Astrocyte (in vitro differentiated cells and primary cell): ENCODE results near the gene WDR35. TPM values are rescaled to one million over a fixed set of nuclear protein-coding genes. Genes with fewer than 3 reads are reported as not detected.

Source experiments
- DNase-seq: peaks from one replicate; pipeline ENCODE4 v3.0.0-alpha.2; 2010; ENCODE audit warnings: low read depth
- FAIRE-seq: peaks from 2 replicates; lab custom pipeline; 2011; peaks lifted over from hg19 to GRCh38; lab: Jason Lieb, UNC
- H2AFZ ChIP-seq: 2 replicates; pipeline ENCODE4 v1.6.0; 2012; ENCODE audit warnings: low read depth, low read length, inconsistent platforms
- H3K27ac ChIP-seq: 2 replicates; pipeline ENCODE4 v1.5.1; 2011; ENCODE audit warnings: low read depth, low read length, inconsistent platforms
- H3K27me3 ChIP-seq: 2 replicates; pipeline ENCODE4 v1.6.0; 2011; ENCODE audit warnings: low read length, inconsistent platforms; ENCODE audit not compliant: insufficient read depth
- H3K36me3 ChIP-seq: 2 replicates; pipeline ENCODE4 v1.5.1; 2011; ENCODE audit warnings: low read length, inconsistent platforms; ENCODE audit not compliant: insufficient read depth
- H3K4me1 ChIP-seq: 2 replicates; pipeline ENCODE4 v1.5.1; 2011; ENCODE audit warnings: low read length, inconsistent platforms; ENCODE audit not compliant: insufficient read depth
- H3K4me2 ChIP-seq: 2 replicates; pipeline ENCODE4 v1.6.0; 2012; ENCODE audit warnings: low read length, inconsistent platforms
- H3K4me3 ChIP-seq: 2 replicates; pipeline ENCODE4 v1.5.1; 2011; ENCODE audit warnings: low read depth, mild to moderate bottlenecking, low read length, inconsistent platforms; ENCODE audit not compliant: insufficient read depth
- H3K79me2 ChIP-seq: 2 replicates; pipeline ENCODE4 v1.6.0; 2012; ENCODE audit warnings: mild to moderate bottlenecking, low read length, inconsistent platforms; ENCODE audit not compliant: insufficient read depth
- H3K9ac ChIP-seq: 2 replicates; pipeline ENCODE4 v1.6.0; 2012; ENCODE audit warnings: mild to moderate bottlenecking, low read length, inconsistent platforms
- H3K9me3 ChIP-seq: 2 replicates; pipeline ENCODE4 v1.5.1; 2012; ENCODE audit warnings: low read depth, mild to moderate bottlenecking, low read length, inconsistent platforms; ENCODE audit not compliant: insufficient read depth
- H4K20me1 ChIP-seq: 2 replicates; pipeline ENCODE4 v1.6.0; 2012; ENCODE audit warnings: low read length, inconsistent platforms; ENCODE audit not compliant: insufficient read depth
- H3K27ac Mint-ChIP-seq: one replicate; pipeline ENCODE4 v1.8.0; 2021; ENCODE audit warnings: mild to moderate bottlenecking, mixed read lengths; ENCODE audit not compliant: unreplicated experiment
- H3K27me3 Mint-ChIP-seq: one replicate; pipeline ENCODE4 v1.8.0; 2021; ENCODE audit warnings: low read depth, mixed read lengths; ENCODE audit not compliant: unreplicated experiment
- H3K36me3 Mint-ChIP-seq: one replicate; pipeline ENCODE4 v1.8.0; 2021; ENCODE audit warnings: low read depth, mixed read lengths; ENCODE audit not compliant: unreplicated experiment
- H3K4me1 Mint-ChIP-seq: one replicate; pipeline ENCODE4 v1.8.0; 2021; ENCODE audit warnings: low read depth, mixed read lengths; ENCODE audit not compliant: unreplicated experiment
- H3K4me3 Mint-ChIP-seq: one replicate; pipeline ENCODE4 v1.8.0; 2021; ENCODE audit warnings: mild to moderate bottlenecking, moderate library complexity, mixed read lengths; ENCODE audit not compliant: unreplicated experiment
- H3K9me3 Mint-ChIP-seq: one replicate; pipeline ENCODE4 v1.8.0; 2021; ENCODE audit warnings: mild to moderate bottlenecking, mixed read lengths; ENCODE audit not compliant: unreplicated experiment
- EZH2 ChIP-seq: IDR thresholded peaks from 2 replicates; pipeline ENCODE4 v1.6.1; 2012; ENCODE audit warnings: mild to moderate bottlenecking, low read length, inconsistent platforms; ENCODE audit not compliant: insufficient read depth
- total RNA-seq: library from RNA; stranded (reverse); gene quantifications from 2 replicates; pipeline ENCODE4 v1.2.1, GENCODE V29; 2021
- TF ChIP-seq, protein P1 (sequence below): IDR thresholded peaks from 2 replicates; pipeline ENCODE4 v1.5.1; 2011; ENCODE audit warnings: low read depth, mild to moderate bottlenecking, inconsistent platforms, low read length, moderate library complexity; ENCODE audit not compliant: insufficient read depth

The WDR35 gene
- total RNA-seq, 1 donor from 2014 or later: 9.6 TPM

DNA sequence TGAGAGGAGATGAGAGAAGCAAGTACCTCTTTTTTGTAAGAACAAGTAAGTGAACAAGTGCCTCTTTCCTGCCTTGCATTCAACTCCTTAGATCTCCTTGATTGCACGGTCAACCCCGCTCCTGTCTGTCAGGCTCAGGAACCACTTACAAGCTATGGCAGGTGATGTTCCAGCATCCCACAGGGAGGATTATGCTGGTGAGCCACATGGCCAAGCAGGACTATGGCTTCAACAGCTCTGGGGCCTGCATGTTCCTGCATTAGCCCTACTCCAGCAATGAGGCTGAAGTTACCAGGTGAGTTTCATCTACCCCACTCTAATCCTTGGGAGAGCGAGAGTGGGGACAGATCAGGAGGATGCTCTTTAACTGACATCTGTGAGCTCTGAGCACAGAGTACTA is 117.6 kb downstream of the WDR35 start:
- Histone ChIP-seq H3K4me3 (no peak overlapping the region), H4K20me1 (no peaks in the 10 kb centered on the region), H3K4me1 (peaks cover 6% of the 10 kb centered on the region), H3K36me3 (no peaks in the 10 kb centered on the region), H2AFZ (no peak overlapping the region), H3K27me3 (peaks cover 6% of the 10 kb centered on the region), H3K4me2 (no peak overlapping the region), H3K9me3 (no peaks in the 10 kb centered on the region), H3K9ac (no peak overlapping the region), H3K79me2 (no peaks in the 10 kb centered on the region), H3K27ac (no peak overlapping the region)
- Mint-ChIP-seq H3K9me3 (peaks cover 8% of the 10 kb centered on the region), H3K27ac (no peak overlapping the region), H3K36me3 (peaks cover 5% of the 10 kb centered on the region), H3K4me1 (peaks cover 1% of the 10 kb centered on the region), H3K27me3 (peaks cover 29% of the 10 kb centered on the region), H3K4me3 (no peak overlapping the region)
- TF ChIP-seq EZH2: no peak
- TF ChIP-seq, protein P1, sequence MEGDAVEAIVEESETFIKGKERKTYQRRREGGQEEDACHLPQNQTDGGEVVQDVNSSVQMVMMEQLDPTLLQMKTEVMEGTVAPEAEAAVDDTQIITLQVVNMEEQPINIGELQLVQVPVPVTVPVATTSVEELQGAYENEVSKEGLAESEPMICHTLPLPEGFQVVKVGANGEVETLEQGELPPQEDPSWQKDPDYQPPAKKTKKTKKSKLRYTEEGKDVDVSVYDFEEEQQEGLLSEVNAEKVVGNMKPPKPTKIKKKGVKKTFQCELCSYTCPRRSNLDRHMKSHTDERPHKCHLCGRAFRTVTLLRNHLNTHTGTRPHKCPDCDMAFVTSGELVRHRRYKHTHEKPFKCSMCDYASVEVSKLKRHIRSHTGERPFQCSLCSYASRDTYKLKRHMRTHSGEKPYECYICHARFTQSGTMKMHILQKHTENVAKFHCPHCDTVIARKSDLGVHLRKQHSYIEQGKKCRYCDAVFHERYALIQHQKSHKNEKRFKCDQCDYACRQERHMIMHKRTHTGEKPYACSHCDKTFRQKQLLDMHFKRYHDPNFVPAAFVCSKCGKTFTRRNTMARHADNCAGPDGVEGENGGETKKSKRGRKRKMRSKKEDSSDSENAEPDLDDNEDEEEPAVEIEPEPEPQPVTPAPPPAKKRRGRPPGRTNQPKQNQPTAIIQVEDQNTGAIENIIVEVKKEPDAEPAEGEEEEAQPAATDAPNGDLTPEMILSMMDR: no peak
- DNase-seq: no peak
- FAIRE-seq: no peak

DNA sequence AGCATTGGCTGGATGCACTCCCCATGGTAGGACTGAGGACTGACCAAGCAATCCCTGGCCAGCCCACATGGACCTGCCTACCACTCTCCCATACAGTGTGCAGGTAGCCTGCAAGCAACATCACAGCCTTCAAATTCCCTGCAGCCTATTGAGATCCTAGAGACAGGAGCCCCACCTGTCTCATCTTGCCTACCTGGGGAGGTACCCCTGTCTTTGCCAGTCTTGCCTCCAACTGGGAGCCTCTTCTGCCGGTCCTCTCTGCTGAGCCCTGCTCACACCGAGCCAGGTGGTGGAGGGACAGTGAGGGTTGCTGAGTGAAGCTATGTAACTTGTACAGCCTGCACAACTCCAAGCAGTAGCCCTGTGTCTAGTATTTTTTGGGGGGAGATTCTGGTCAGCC is 118.1 kb downstream of the WDR35 start:
- Histone ChIP-seq H3K36me3 (no peaks in the 10 kb centered on the region), H3K27ac (no peak overlapping the region), H3K79me2 (no peaks in the 10 kb centered on the region), H3K9ac (no peak overlapping the region), H3K4me3 (no peak overlapping the region), H3K9me3 (no peaks in the 10 kb centered on the region), H3K4me1 (peaks cover 6% of the 10 kb centered on the region), H3K4me2 (no peak overlapping the region), H3K27me3 (peaks cover 8% of the 10 kb centered on the region), H2AFZ (no peak overlapping the region), H4K20me1 (no peaks in the 10 kb centered on the region)
- FAIRE-seq: no peak
- Mint-ChIP-seq H3K9me3 (peaks cover 8% of the 10 kb centered on the region), H3K36me3 (peaks cover 5% of the 10 kb centered on the region), H3K27ac (no peak overlapping the region), H3K4me1 (peaks cover 6% of the 10 kb centered on the region), H3K4me3 (no peak overlapping the region), H3K27me3 (peaks cover 32% of the 10 kb centered on the region)
- TF ChIP-seq EZH2: no peak
- TF ChIP-seq, protein P1: no peak
- DNase-seq: no peak

DNA sequence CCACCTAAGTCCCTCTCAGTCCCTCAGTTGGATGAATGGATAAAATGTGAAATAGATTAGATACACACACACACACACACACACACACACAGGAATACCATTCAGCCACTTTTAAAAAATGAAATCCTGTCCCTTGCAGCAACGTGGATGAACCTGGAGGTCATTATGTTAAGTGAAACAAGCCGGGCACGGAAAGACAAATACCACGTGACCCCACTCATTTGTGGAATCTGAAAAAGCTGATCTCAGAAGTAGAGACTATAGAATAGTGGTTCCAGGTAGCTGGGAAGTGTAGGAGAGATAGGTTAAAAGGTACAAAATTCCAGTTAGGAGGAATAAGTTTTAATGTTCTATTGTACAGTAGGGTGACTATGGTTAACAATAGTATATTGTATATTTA is 119.1 kb downstream of the WDR35 start:
- Mint-ChIP-seq H3K36me3 (peaks cover 5% of the 10 kb centered on the region), H3K27me3 (peaks cover 32% of the 10 kb centered on the region), H3K4me3 (no peak overlapping the region), H3K4me1 (peaks cover 11% of the 10 kb centered on the region), H3K9me3 (peaks cover 8% of the 10 kb centered on the region), H3K27ac (no peak overlapping the region)
- no peak overlapping the region for H2AFZ ChIP-seq
- no peak overlapping the region for H3K9ac ChIP-seq
- no peaks in the 10 kb centered on the region for H3K36me3 ChIP-seq
- no peak for FAIRE-seq
- H3K4me1 ChIP-seq: peaks cover 6% of the 10 kb centered on the region
- DNase-seq: no peak
- H3K4me3 ChIP-seq: no peak overlapping the region
- no peak overlapping the region for H3K4me2 ChIP-seq
- H4K20me1 ChIP-seq: no peaks in the 10 kb centered on the region
- no peaks in the 10 kb centered on the region for H3K9me3 ChIP-seq
- TF ChIP-seq, protein P1: no peak
- TF ChIP-seq EZH2: no peak
- no peak overlapping the region for H3K27ac ChIP-seq
- H3K79me2 ChIP-seq: no peaks in the 10 kb centered on the region
- H3K27me3 ChIP-seq: peaks cover 8% of the 10 kb centered on the region
